Prostate gland (tissue), 2 donors: ENCODE results near the gene PLPPR2.

Experiments used
- POLR2AphosphoS5 ChIP-seq: sonication (generic); formaldehyde crosslinking; IDR thresholded peaks from one replicate; pipeline ENCODE4 v1.6.1; 2017; ENCODE audit warnings: antibody characterized with exemption
- TF ChIP-seq, protein P1 (sequence below), 4 experiments: fragments of 200-600 bp in 2 of 4; fragments of 450-650 bp in 2 of 4; sonication (generic) in 2 of 4; IDR thresholded peaks; 1 replicate in 3 of 4; 2 replicates in 1 of 4; pipeline ENCODE4 v1.5.1; 2016 to 2019; ENCODE audit warnings: antibody characterized with exemption in 4 of 4, mild to moderate bottlenecking in 2 of 4, moderate library complexity in 2 of 4

DNA sequence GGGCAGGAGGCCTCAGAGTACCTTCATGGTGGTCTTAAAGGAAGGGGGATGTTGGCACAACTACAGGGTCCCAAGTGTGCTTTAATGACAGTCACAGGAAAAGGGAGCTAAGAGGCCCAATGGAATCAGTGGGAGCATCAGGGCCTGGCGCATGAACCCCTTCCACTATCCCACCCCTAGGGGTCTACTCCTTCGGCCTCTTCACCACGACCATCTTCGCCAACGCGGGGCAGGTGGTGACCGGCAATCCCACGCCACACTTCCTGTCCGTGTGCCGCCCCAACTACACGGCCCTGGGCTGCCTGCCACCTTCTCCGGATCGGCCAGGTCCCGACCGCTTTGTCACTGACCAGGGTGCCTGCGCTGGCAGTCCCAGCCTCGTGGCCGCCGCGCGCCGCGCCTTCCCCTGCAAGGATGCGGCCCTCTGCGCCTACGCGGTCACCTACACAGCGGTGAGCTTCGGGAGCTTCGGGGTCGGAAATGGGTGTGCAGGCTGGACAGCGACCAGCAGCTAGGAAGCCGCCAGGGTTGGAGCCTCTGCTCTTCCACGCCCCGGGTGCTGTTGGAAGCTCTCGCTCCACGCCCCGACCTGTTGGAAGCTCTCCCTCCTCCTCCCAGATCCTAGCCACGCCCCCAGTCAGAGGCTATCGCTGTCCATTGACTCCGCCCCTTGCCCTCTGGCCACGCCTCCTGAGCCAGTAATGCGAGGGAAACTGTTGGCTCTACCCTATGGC lies 6.0 kb downstream of the PLPPR2 start:
- TF ChIP-seq, protein P1, sequence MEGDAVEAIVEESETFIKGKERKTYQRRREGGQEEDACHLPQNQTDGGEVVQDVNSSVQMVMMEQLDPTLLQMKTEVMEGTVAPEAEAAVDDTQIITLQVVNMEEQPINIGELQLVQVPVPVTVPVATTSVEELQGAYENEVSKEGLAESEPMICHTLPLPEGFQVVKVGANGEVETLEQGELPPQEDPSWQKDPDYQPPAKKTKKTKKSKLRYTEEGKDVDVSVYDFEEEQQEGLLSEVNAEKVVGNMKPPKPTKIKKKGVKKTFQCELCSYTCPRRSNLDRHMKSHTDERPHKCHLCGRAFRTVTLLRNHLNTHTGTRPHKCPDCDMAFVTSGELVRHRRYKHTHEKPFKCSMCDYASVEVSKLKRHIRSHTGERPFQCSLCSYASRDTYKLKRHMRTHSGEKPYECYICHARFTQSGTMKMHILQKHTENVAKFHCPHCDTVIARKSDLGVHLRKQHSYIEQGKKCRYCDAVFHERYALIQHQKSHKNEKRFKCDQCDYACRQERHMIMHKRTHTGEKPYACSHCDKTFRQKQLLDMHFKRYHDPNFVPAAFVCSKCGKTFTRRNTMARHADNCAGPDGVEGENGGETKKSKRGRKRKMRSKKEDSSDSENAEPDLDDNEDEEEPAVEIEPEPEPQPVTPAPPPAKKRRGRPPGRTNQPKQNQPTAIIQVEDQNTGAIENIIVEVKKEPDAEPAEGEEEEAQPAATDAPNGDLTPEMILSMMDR (IDR thresholded peaks at IDR 0.05): no peak
- TF ChIP-seq POLR2AphosphoS5: no peak
